ENCODE results near the gene SLC35F3. TPM values are rescaled to one million over a fixed set of nuclear protein-coding genes. Genes with fewer than 3 reads are reported as not detected.

SLC35F3 gene
- total RNA-seq, 1 experiment from 2014 or later, result not detected

DNA sequence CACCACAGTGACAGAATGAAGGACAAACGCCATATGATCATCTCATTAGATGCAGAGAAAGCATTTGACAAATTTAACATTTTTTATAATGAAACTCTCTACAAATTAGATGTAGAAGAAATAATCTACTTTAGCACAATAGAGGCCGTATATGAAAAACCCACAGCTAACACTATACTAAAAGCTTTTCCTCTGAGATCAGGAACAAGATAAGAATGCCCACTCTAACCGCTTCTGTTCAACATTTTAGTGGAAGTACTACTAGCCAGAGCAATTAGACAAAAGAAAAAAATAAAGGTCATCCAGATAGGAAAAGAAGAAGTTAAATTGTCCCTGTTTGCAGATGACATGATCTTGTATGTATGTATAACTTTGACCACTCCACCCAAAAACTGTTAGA is 109.7 kb downstream of the SLC35F3 start:
- Mint-ChIP-seq H3K4me3 (ENCODE audit: unreplicated experiment) (no peak overlapping the region), H3K4me1 (ENCODE audit: low read depth, unreplicated experiment) (no peaks in the 10 kb centered on the region), H3K36me3 (ENCODE audit: insufficient read depth, unreplicated experiment) (no peaks in the 10 kb centered on the region), H3K27ac (ENCODE audit: unreplicated experiment) (no peak overlapping the region), H3K9me3 (ENCODE audit: unreplicated experiment) (no peaks in the 10 kb centered on the region), H3K27me3 (ENCODE audit: insufficient read depth, unreplicated experiment) (peaks cover 38% of the 10 kb centered on the region)
- no peak for DNase-seq
- no peak overlapping the region for H3K4me3 ChIP-seq (ENCODE audit: low read depth, low read length)
- H3K36me3 ChIP-seq (ENCODE audit: control insufficient read depth, insufficient read depth, low read length), result no peaks in the 10 kb centered on the region
- no peaks in the 10 kb centered on the region for H3K4me1 ChIP-seq
- ChIA-PET POLR2A (no interaction called here), CTCF (no interaction called here)
- no peaks in the 10 kb centered on the region; the same call in 1 of the 2 replicates for H3K27me3 ChIP-seq (replicated peaks; ENCODE audit: control insufficient read depth, insufficient read depth, low read length)
- intact Hi-C loops (cut with micrococcal nuclease; ENCODE audit: unreplicated experiment), result no loop called here
- no peaks in the 10 kb centered on the region for H3K9me3 ChIP-seq
- no TSS peak for BruUV-seq (replicated peaks)
- TF ChIP-seq, protein P1, sequence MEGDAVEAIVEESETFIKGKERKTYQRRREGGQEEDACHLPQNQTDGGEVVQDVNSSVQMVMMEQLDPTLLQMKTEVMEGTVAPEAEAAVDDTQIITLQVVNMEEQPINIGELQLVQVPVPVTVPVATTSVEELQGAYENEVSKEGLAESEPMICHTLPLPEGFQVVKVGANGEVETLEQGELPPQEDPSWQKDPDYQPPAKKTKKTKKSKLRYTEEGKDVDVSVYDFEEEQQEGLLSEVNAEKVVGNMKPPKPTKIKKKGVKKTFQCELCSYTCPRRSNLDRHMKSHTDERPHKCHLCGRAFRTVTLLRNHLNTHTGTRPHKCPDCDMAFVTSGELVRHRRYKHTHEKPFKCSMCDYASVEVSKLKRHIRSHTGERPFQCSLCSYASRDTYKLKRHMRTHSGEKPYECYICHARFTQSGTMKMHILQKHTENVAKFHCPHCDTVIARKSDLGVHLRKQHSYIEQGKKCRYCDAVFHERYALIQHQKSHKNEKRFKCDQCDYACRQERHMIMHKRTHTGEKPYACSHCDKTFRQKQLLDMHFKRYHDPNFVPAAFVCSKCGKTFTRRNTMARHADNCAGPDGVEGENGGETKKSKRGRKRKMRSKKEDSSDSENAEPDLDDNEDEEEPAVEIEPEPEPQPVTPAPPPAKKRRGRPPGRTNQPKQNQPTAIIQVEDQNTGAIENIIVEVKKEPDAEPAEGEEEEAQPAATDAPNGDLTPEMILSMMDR (IDR thresholded peaks at IDR 0.05; ENCODE audit: insufficient read depth in 1 of 2, low read depth in 1 of 2, low read length in 1 of 2, severe bottlenecking in 1 of 2, unreplicated experiment in 1 of 2), result no peak

DNA sequence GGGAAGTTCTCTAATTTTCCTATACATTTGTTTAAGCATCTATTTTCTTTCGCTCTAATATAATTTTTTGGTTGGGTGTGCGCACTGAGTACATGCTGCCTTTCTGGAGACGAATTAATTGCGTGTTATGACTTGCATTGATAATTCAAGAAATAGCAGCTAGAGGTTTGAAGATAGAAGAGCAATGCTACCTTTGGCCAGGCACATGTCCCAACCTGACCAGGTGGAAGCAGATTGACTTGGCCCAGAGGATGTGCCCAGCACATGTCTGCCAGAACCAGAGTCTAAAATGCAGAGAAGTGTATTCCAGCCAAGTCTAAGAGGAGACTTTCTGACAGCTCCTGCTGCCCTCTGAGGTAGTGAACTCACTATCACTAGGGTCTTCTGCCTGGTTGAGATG is 114.3 kb downstream of the SLC35F3 start:
- Mint-ChIP-seq H3K27me3 (ENCODE audit: insufficient read depth, unreplicated experiment) (peaks cover 27% of the 10 kb centered on the region), H3K4me1 (ENCODE audit: low read depth, unreplicated experiment) (no peaks in the 10 kb centered on the region), H3K27ac (ENCODE audit: unreplicated experiment) (no peak overlapping the region), H3K4me3 (ENCODE audit: unreplicated experiment) (no peak overlapping the region), H3K36me3 (ENCODE audit: insufficient read depth, unreplicated experiment) (no peaks in the 10 kb centered on the region), H3K9me3 (ENCODE audit: unreplicated experiment) (no peaks in the 10 kb centered on the region)
- intact Hi-C loops (cut with micrococcal nuclease; ENCODE audit: unreplicated experiment), result no loop called here
- DNase-seq, result no peak
- H3K4me3 ChIP-seq (ENCODE audit: low read depth, low read length), result no peak overlapping the region
- ChIA-PET CTCF (no interaction called here), POLR2A (no interaction called here)
- H3K4me1 ChIP-seq, result no peaks in the 10 kb centered on the region
- BruUV-seq (replicated peaks), result no TSS peak
- no peaks in the 10 kb centered on the region for H3K36me3 ChIP-seq (ENCODE audit: control insufficient read depth, insufficient read depth, low read length)
- no peaks in the 10 kb centered on the region; the same call in 1 of the 2 replicates for H3K27me3 ChIP-seq (replicated peaks; ENCODE audit: control insufficient read depth, insufficient read depth, low read length)
- no peaks in the 10 kb centered on the region for H3K9me3 ChIP-seq
- TF ChIP-seq, protein P1 (IDR thresholded peaks at IDR 0.05; ENCODE audit: insufficient read depth in 1 of 2, low read depth in 1 of 2, low read length in 1 of 2, severe bottlenecking in 1 of 2, unreplicated experiment in 1 of 2), result no peak

DNA sequence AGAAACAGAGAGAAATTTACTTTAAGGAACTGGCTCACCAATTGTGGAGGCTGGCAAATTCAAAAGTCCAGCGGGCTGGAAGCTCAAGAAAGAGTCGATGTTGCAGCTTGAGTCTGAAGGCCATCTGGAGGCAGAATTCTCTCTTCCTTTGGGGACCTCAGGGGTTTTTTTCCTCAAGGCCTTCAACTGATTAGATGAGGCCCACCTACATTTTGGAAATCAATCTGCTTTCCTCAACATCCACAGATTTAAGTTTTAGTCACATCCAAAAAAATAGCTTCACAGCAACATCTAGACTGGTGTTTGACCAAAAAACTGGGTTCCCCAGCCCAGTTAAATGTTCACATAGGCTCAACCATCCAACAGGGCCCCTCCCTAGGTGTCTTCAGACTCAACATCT is 114.9 kb downstream of the SLC35F3 start:
- POLR2A ChIA-PET, result no interaction called here
- no peak for DNase-seq
- Mint-ChIP-seq H3K27ac (ENCODE audit: unreplicated experiment) (no peak overlapping the region), H3K36me3 (ENCODE audit: insufficient read depth, unreplicated experiment) (no peaks in the 10 kb centered on the region), H3K4me3 (ENCODE audit: unreplicated experiment) (no peak overlapping the region), H3K9me3 (ENCODE audit: unreplicated experiment) (no peaks in the 10 kb centered on the region), H3K27me3 (ENCODE audit: insufficient read depth, unreplicated experiment) (peaks cover 27% of the 10 kb centered on the region), H3K4me1 (ENCODE audit: low read depth, unreplicated experiment) (no peaks in the 10 kb centered on the region)
- Histone ChIP-seq H3K9me3 (no peaks in the 10 kb centered on the region), H3K4me3 (ENCODE audit: low read depth, low read length) (no peak overlapping the region), H3K27me3 (replicated peaks; ENCODE audit: control insufficient read depth, insufficient read depth, low read length) (no peaks in the 10 kb centered on the region; the same call in 1 of the 2 replicates), H3K36me3 (ENCODE audit: control insufficient read depth, insufficient read depth, low read length) (no peaks in the 10 kb centered on the region), H3K4me1 (no peaks in the 10 kb centered on the region)
- intact Hi-C loops (cut with micrococcal nuclease; ENCODE audit: unreplicated experiment), result no loop called here
- CTCF ChIA-PET, result no interaction called here
- TF ChIP-seq, protein P1 (IDR thresholded peaks at IDR 0.05; ENCODE audit: insufficient read depth in 1 of 2, low read depth in 1 of 2, low read length in 1 of 2, severe bottlenecking in 1 of 2, unreplicated experiment in 1 of 2), result no peak
- no TSS peak for BruUV-seq (replicated peaks)
